HEK293 (cell line): ENCODE data around the gene FKRP.

Source experiments
- CTCF ChIA-PET: fragments of 350-600 bp; formaldehyde crosslinking; extraction: SDS; loops from one replicate; lab custom pipeline; 2021; ENCODE audit warnings: antibody characterized with exemption; lab: Yijun Ruan, JAX
- POLR2A ChIA-PET: fragments of 300-600 bp; formaldehyde crosslinking; extraction: SDS; loops from one replicate; lab custom pipeline; 2020; ENCODE audit warnings: antibody characterized with exemption, inconsistent platforms; lab: Yijun Ruan, JAX
- H3K27ac ChIP-seq: fragments of 200-500 bp; sonication (Bioruptor generic); 2 replicates; pipeline ENCODE4 v1.5.1; 2014; ENCODE audit warnings: low read depth, low read length, control low read depth, inconsistent platforms; ENCODE audit errors: extremely low read depth
- H3K36me3 ChIP-seq, 2 experiments: fragments of 200-500 bp in 1 of 2; sonication (Bioruptor generic) in 1 of 2; 1 replicate in 1 of 2; 2 replicates in 1 of 2; pipeline ENCODE4 v1.5.1; 2014 to 2017; ENCODE audit warnings: inconsistent platforms in 2 of 2, low read length in 2 of 2; ENCODE audit not compliant: control insufficient read depth in 2 of 2, insufficient read depth in 1 of 2
- H3K4me1 ChIP-seq: fragments of 200-500 bp; sonication (Bioruptor generic); 2 replicates; pipeline ENCODE4 v1.5.1; 2014; ENCODE audit warnings: mild to moderate bottlenecking, low read length, inconsistent platforms; ENCODE audit not compliant: control insufficient read depth, insufficient read depth
- H3K4me3 ChIP-seq: 2 replicates; pipeline ENCODE4 v1.5.1; 2011; ENCODE audit warnings: low read depth, mild to moderate bottlenecking, control low read depth, low read length, moderate library complexity
- H3K9me3 ChIP-seq: fragments of 200-500 bp; sonication (Bioruptor generic); 2 replicates; pipeline ENCODE4 v1.5.1; 2014; ENCODE audit warnings: low read depth, low read length, inconsistent platforms; ENCODE audit not compliant: control insufficient read depth, insufficient read depth
- AEBP2 ChIP-seq: fragments of 450-650 bp; formaldehyde crosslinking; IDR thresholded peaks from 2 replicates; pipeline ENCODE4 v1.5.1; 2016; ENCODE audit warnings: missing biosample characterization, missing genetic modification characterization, borderline replicate concordance
- GLIS1 ChIP-seq: fragments of 450-650 bp; formaldehyde crosslinking; IDR thresholded peaks from 2 replicates; pipeline ENCODE4 v1.5.1; 2016; ENCODE audit warnings: missing biosample characterization, missing genetic modification characterization
- KLF8 ChIP-seq: fragments of 450-650 bp; formaldehyde crosslinking; IDR thresholded peaks from 2 replicates; pipeline ENCODE4 v1.5.1; 2016; ENCODE audit warnings: missing biosample characterization, missing genetic modification characterization
- KLF9 ChIP-seq: fragments of 450-650 bp; formaldehyde crosslinking; IDR thresholded peaks from 2 replicates; pipeline ENCODE4 v1.5.1; 2016; ENCODE audit warnings: missing biosample characterization, missing genetic modification characterization, low read depth
- PRDM4 ChIP-seq: fragments of 450-650 bp; formaldehyde crosslinking; IDR thresholded peaks from 2 replicates; pipeline ENCODE4 v1.5.1; 2017; ENCODE audit warnings: missing biosample characterization, missing genetic modification characterization
- SCRT1 ChIP-seq: fragments of 450-650 bp; formaldehyde crosslinking; IDR thresholded peaks from 2 replicates; pipeline ENCODE4 v1.5.1; 2016; ENCODE audit warnings: missing biosample characterization, missing genetic modification characterization, borderline replicate concordance
- SP2 ChIP-seq: fragments of 450-650 bp; formaldehyde crosslinking; IDR thresholded peaks from 2 replicates; pipeline ENCODE4 v1.5.1; 2016; ENCODE audit warnings: missing biosample characterization, missing genetic modification characterization
- TRIM28 ChIP-seq: IDR thresholded peaks from 2 replicates; pipeline ENCODE4 v1.6.1; 2011; ENCODE audit warnings: low read length, control low read depth, borderline replicate concordance
- YY2 ChIP-seq: fragments of 450-650 bp; formaldehyde crosslinking; IDR thresholded peaks from 2 replicates; pipeline ENCODE4 v1.5.1; 2016; ENCODE audit warnings: missing biosample characterization, missing genetic modification characterization
- ZFHX2 ChIP-seq: fragments of 450-650 bp; formaldehyde crosslinking; conservative IDR thresholded peaks from 2 replicates; pipeline ENCODE4 v1.5.1; 2016; ENCODE audit warnings: missing biosample characterization, missing genetic modification characterization
- ZFP41 ChIP-seq: fragments of 450-650 bp; formaldehyde crosslinking; IDR thresholded peaks from 2 replicates; pipeline ENCODE4 v1.5.1; 2016; ENCODE audit warnings: missing biosample characterization, missing genetic modification characterization, borderline replicate concordance
- ZFP69B ChIP-seq: fragments of 450-650 bp; formaldehyde crosslinking; IDR thresholded peaks from 2 replicates; pipeline ENCODE4 v1.5.1; 2016; ENCODE audit warnings: missing biosample characterization, missing genetic modification characterization
- ZIC2 ChIP-seq: fragments of 450-650 bp; formaldehyde crosslinking; IDR thresholded peaks from 2 replicates; pipeline ENCODE4 v1.5.1; 2016; ENCODE audit warnings: missing biosample characterization, missing genetic modification characterization
- ZNF157 ChIP-seq: fragments of 450-650 bp; formaldehyde crosslinking; IDR thresholded peaks from 2 replicates; pipeline ENCODE4 v1.5.1; 2016; ENCODE audit warnings: missing biosample characterization, missing genetic modification characterization
- ZNF24 ChIP-seq: fragments of 450-650 bp; formaldehyde crosslinking; IDR thresholded peaks from 2 replicates; pipeline ENCODE4 v1.5.1; 2016; ENCODE audit warnings: missing biosample characterization, missing genetic modification characterization
- ZNF26 ChIP-seq: fragments of 450-650 bp; formaldehyde crosslinking; IDR thresholded peaks from 2 replicates; pipeline ENCODE4 v1.5.1; 2016; ENCODE audit warnings: missing biosample characterization, missing genetic modification characterization
- ZNF266 ChIP-seq: fragments of 450-650 bp; formaldehyde crosslinking; IDR thresholded peaks from 2 replicates; pipeline ENCODE4 v1.5.1; 2016; ENCODE audit warnings: missing biosample characterization, missing genetic modification characterization, low read depth
- ZNF280D ChIP-seq: fragments of 450-650 bp; formaldehyde crosslinking; IDR thresholded peaks from 2 replicates; pipeline ENCODE4 v1.5.1; 2016; ENCODE audit warnings: missing biosample characterization, missing genetic modification characterization
- ZNF529 ChIP-seq: fragments of 450-650 bp; formaldehyde crosslinking; IDR thresholded peaks from 2 replicates; pipeline ENCODE4 v1.5.1; 2017; ENCODE audit warnings: missing genetic modification characterization, missing biosample characterization; ENCODE audit not compliant: insufficient replicate concordance
- ZNF629 ChIP-seq: fragments of 450-650 bp; formaldehyde crosslinking; IDR thresholded peaks from 2 replicates; pipeline ENCODE4 v1.5.1; 2017; ENCODE audit warnings: missing biosample characterization, missing genetic modification characterization
- ZNF654 ChIP-seq: fragments of 450-650 bp; formaldehyde crosslinking; IDR thresholded peaks from 2 replicates; pipeline ENCODE4 v1.5.1; 2016; ENCODE audit warnings: low read depth, missing biosample characterization, missing genetic modification characterization
- ZNF658 ChIP-seq: fragments of 450-650 bp; formaldehyde crosslinking; IDR thresholded peaks from 2 replicates; pipeline ENCODE4; 2016; ENCODE audit warnings: missing biosample characterization, missing genetic modification characterization
- ZNF701 ChIP-seq: fragments of 450-650 bp; formaldehyde crosslinking; IDR thresholded peaks from 2 replicates; pipeline ENCODE4 v1.5.1; 2016; ENCODE audit warnings: missing biosample characterization, missing genetic modification characterization
- ZNF830 ChIP-seq: fragments of 450-650 bp; IDR thresholded peaks from 2 replicates; pipeline ENCODE4 v1.5.0; 2018; ENCODE audit warnings: missing biosample characterization, missing genetic modification characterization, low read depth, mild to moderate bottlenecking, moderate library complexity

FKRP gene

GRCh38 chr19:46728693-46729339 is 17.0 kb upstream of the FKRP start (continued):
- TF ChIP-seq GLIS1 (peak; percentile 12; the same call in 1 of the 2 replicates), YY2 (tag by site-specific recombination) (no peak), ZNF24 (tag by site-specific recombination) (0 out of 2 replicates have a peak, but pooled peaks have one; percentile 34), ZNF529 (tag by site-specific recombination) (no peak), ZNF280D (tag by site-specific recombination) (no peak), ZNF654 (tag by site-specific recombination) (peak; percentile 47), ZFHX2 (tag by site-specific recombination) (no peak), ZIC2 (tag by site-specific recombination) (0 out of 2 replicates have a peak, but pooled peaks have one; percentile 26), KLF8 (peak; percentile 60), TRIM28 (no peak)

- TF ChIP-seq ZNF26 (tag by site-specific recombination) (no peak), ZFHX2 (tag by site-specific recombination) (no peak), AEBP2 (tag by site-specific recombination) (no peak), ZFP41 (tag by site-specific recombination) (no peak), ZNF266 (tag by site-specific recombination) (no peak)
These were observed 16.2 kb upstream of the FKRP start for GRCh38 chr19:46729696-46730095.

GRCh38 chr19:46730187-46730586 is 15.7 kb upstream of the FKRP start:
- ChIA-PET CTCF (interaction anchor here (0.6 to 6.3 kb wide), 10 partner anchors 12 to 252 kb away, joined by 3 to 69 read pairs (median 3); no protein-coding TSS in a partner anchor), POLR2A (interaction anchor here (1.0 kb wide), 1 partner anchor 17 kb away, joined by 4 read pairs; no protein-coding TSS in a partner anchor)
- Histone ChIP-seq H3K36me3 (peaks cover 34 to 95% of the 10 kb centered on the region in 2 experiments), H3K4me1 (no peaks in the 10 kb centered on the region; the same call in 1 of the 2 replicates), H3K4me3 (no peak overlapping the region), H3K27ac (no peak overlapping the region), H3K9me3 (no peaks in the 10 kb centered on the region)
- TF ChIP-seq ZNF830 (tag by site-specific recombination) (no peak), KLF9 (tag by site-specific recombination) (no peak), SP2 (tag by site-specific recombination) (no peak), ZFP69B (no peak), ZNF157 (tag by site-specific recombination) (no peak), PRDM4 (no peak), ZNF701 (tag by site-specific recombination) (no peak), ZNF629 (no peak), ZNF658 (tag by site-specific recombination) (no peak), SCRT1 (tag by site-specific recombination) (no peak)

More at GRCh38 chr19:46729696-46730095, 16.2 kb upstream of the FKRP start:
- no peak overlapping the region for H3K27ac ChIP-seq
- CTCF ChIA-PET, result interaction anchor here (0.6 to 6.3 kb wide), 17 partner anchors 11 to 281 kb away, joined by 3 to 69 read pairs (median 4); partner anchors contain the start of gene DACT3
- H3K4me3 ChIP-seq, result no peak overlapping the region
- no peaks in the 10 kb centered on the region for H3K9me3 ChIP-seq
- H3K4me1 ChIP-seq, result no peaks in the 10 kb centered on the region; the same call in 1 of the 2 replicates
- POLR2A ChIA-PET, result no interaction called here
- H3K36me3 ChIP-seq, result peaks cover 29 to 100% of the 10 kb centered on the region in 2 experiments
